Muscle layer of colon (tissue), 2 donors: ENCODE measurements around the gene MBOAT7.
"Not testable (repeated sequence)": the region's sequence is repeated elsewhere in the genome, so short reads cannot be mapped to it uniquely, and the experiment has no call there.

Experiments
- H3K27ac ChIP-seq: one replicate; pipeline ENCODE4 v1.7.0; 2013; ENCODE audit warnings: low read depth, mild to moderate bottlenecking, low read length, moderate library complexity
- H3K27me3 ChIP-seq, 2 donors: one replicate each; pipeline ENCODE4 v1.7.0; 2013; ENCODE audit warnings: low read length in 2 of 2, mild to moderate bottlenecking in 2 of 2; ENCODE audit not compliant: insufficient read depth in 2 of 2, control insufficient read depth in 1 of 2
- H3K36me3 ChIP-seq: one replicate; pipeline ENCODE4 v1.7.0; 2013; ENCODE audit warnings: mild to moderate bottlenecking, low read length; ENCODE audit not compliant: insufficient read depth
- H3K4me1 ChIP-seq: one replicate; pipeline ENCODE4 v1.7.0; 2013; ENCODE audit warnings: mild to moderate bottlenecking, low read length; ENCODE audit not compliant: insufficient read depth
- H3K4me3 ChIP-seq, 2 donors: one replicate each; pipeline ENCODE4 v1.7.0; 2013; ENCODE audit warnings: low read length in 2 of 2, low read depth in 1 of 2, mild to moderate bottlenecking in 1 of 2, moderate library complexity in 1 of 2
- H3K9ac ChIP-seq: one replicate; pipeline ENCODE4 v1.7.0; 2013; ENCODE audit warnings: low read length
- H3K9me3 ChIP-seq: one replicate; pipeline ENCODE4 v1.7.0; 2013; ENCODE audit warnings: mild to moderate bottlenecking, low read length
- donor health status: abdominal sarcoma.
- donor health status: Adenocarcinoma of cecum.

The MBOAT7 gene

DNA sequence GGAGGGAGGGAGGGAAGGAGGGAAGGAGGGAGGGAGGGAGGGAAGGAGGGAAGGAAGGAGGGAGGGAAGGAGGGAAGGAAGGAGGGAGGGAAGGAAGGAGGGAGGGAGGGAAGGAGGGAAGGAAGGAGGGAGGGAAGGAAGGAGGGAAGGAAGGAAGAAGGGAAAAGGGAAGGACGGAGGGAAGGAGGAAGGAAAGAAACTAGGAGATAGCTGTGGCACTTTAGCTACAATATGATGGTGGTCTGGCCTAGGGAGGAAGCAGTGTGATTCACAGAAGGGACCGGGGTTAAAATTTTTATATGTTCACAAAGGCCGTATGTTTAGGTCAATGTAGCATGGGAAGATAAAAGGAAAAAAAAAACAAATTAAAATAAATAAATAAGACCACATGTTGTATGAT, 7.5 kb downstream of the MBOAT7 start:
- H3K4me3 ChIP-seq, H3K27ac ChIP-seq, H3K4me1 ChIP-seq, H3K9me3 ChIP-seq, H3K27me3 ChIP-seq, H3K9ac ChIP-seq: not testable (repeated sequence)
- H3K36me3 ChIP-seq = peaks cover 15% of the 10 kb centered on the region

DNA sequence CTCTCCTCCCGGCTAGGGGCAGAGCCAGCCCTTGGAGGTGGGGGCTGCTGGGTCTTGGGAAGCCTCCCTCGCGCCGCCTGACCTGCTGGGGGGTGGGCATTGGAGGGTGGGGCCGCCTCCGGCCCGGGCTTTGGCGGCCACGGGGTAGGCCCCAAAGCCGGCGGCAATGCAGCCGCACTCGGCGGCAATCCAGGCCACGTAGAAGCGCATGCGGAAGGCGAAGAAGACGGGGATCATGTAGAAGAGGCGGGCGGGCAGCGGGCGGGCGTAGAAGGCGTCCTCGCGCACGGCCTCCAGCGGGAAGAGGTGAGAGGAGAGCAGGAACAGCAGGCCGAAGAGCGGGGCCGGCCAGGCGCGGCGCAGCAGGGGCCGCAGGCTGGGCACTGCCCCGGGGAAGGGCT, 8.7 kb downstream of the MBOAT7 start:
- H3K4me1 ChIP-seq = no peaks in the 10 kb centered on the region
- no peaks in the 10 kb centered on the region for H3K27me3 ChIP-seq

GRCh38 chr19:54179921-54180461, 9.4 kb downstream of the MBOAT7 start:
- Histone ChIP-seq H3K4me1 (no peaks in the 10 kb centered on the region), H3K27ac (no peak overlapping the region), H3K9me3 (no peaks in the 10 kb centered on the region), H3K36me3 (peaks cover 11% of the 10 kb centered on the region), H3K27me3 (no peaks in the 10 kb centered on the region), H3K4me3 (no peak overlapping the region), H3K9ac (no peak overlapping the region)

More for the DNA sequence above, 8.7 kb downstream of the MBOAT7 start:
- Histone ChIP-seq H3K27ac (no peak overlapping the region), H3K4me3 (no peak overlapping the region), H3K9ac (no peak overlapping the region), H3K36me3 (peaks cover 11% of the 10 kb centered on the region), H3K9me3 (no peaks in the 10 kb centered on the region)

DNA sequence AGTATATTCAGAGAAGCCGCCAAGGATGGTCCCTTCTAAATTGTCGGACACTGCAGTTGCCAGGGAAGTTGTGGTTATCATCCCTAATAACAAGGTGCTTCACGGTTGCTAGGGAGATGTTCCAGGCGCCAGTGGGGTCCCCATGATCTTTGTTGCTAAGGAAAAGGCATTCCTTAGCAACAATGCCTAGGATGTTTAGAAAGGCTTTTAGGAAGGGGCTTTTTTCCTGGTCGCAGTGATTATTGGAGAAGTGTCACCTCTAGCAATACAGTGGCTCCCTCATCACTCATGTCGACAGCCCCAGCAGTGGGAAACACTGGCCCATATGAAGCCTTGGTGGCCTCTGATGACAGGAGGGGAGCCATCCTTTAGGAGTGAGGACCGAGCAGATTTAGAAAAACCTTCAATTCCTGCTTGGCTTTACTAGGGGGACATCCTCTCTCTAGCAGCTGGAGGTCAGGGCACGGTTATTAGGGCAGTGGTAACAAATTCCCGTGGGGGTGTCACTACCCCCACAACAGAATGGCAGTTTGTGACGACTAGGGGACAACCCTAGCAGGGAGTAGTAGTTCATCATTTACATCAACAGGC, 10.0 kb downstream of the MBOAT7 start:
- no peak overlapping the region for H3K27ac ChIP-seq
- no peak overlapping the region for H3K4me3 ChIP-seq
- H3K36me3 ChIP-seq = peaks cover 11% of the 10 kb centered on the region
- no peak overlapping the region for H3K9ac ChIP-seq
- no peaks in the 10 kb centered on the region for H3K9me3 ChIP-seq
- peaks cover 0 to 3% of the 10 kb centered on the region in 2 donors for H3K27me3 ChIP-seq
- H3K4me1 ChIP-seq = no peaks in the 10 kb centered on the region

DNA sequence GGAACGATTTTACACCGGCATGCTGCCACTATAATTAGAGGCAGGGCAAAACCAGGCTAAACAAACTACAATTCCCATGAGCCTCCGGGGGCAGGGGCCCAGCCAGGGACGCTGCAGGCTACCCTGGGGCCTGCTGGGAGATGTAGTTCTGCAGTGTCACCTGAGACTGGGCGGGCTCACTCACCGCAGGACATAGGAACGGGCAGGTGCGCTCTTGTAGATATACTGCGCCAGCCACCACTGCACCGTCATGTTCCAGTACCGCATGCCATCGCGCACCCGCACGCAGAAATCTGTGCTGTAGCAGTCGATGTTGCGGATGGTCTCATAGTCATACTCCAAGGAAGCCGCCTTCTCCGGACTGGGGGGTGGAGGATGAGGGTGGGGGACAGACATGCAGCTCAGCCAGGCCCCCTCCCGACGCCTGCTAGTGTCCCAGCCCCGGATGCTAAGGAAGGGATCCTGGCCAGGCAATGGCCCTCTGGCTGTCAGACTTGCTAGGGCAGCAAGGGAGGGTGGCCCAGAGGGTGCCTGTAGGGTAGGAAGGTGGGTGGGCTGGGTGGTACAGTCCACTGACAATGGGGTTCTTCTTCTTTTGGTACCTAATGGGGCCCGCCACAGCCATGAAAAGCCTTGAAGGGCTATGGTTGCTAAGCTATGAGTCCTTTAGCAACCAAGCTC, 10.7 kb downstream of the MBOAT7 start:
- Histone ChIP-seq H3K4me1 (no peaks in the 10 kb centered on the region), H3K9me3 (no peaks in the 10 kb centered on the region), H3K36me3 (peaks cover 11% of the 10 kb centered on the region)

DNA sequence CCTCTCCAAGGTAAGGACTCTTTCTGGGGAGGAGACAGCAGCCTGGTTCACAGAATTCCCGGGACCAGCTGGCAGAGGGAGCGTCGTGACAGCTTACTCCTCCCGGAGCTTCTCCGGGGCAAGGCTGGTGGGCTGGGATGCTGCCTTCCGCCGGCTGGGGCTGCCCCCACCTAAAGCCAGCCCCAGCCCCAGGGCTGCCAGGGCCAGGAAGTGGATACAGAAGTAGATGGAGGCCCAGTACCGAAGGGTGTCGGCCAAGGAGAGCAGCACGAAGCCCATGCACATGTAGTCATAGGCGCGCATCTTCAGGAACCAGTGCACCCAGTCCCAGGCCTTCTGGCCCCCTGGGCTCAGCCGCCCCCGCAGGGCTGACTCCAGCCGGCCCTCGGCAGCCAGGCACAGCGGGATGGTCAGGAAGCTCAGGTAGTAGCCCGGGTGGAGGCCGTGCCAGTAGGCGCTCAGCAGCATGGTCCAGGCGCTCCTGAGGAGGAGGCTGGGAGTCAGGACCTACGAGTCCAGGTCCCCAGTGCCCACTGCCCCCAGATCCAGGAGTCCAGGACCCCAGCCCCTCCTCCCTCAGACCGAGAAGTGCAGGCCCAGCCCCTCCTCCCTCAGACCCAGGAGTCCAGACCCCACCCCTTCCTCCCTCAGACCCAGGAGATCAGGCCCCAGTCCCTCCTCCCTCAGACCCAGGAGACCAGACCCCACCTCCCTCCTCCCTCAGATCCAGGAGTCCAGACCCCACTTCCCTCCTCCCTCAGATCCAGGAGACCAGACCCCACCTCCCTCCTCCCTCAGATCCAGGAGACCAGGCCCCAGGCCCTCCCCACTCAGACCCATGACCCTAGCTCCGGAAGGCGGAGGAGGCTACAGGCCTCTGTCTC, 15.2 kb downstream of the MBOAT7 start:
- H3K9me3 ChIP-seq = no peaks in the 10 kb centered on the region
- H3K27ac ChIP-seq = no peak overlapping the region

More for the DNA sequence above, 10.7 kb downstream of the MBOAT7 start:
- Histone ChIP-seq H3K27me3 (peaks cover 0 to 9% of the 10 kb centered on the region in 2 donors), H3K9ac (no peak overlapping the region), H3K4me3 (no peak overlapping the region), H3K27ac (no peak overlapping the region)

DNA sequence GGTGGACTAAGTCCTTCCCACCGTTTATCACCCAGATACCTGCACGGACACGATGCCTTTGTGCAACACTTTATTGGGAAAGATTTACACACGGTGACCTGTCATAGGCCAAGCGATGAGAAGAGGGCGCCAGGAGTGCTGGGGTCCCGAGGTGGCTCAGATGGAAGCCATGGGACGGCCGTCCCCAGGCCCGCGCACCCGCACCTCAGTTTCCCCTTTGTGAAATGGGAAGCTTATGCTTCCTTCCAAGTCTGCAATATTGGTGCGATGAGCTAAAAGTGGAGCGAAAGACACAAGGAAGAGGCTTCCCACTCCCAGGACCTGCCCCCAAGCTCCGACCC, 16.1 kb downstream of the MBOAT7 start:
- Histone ChIP-seq H3K27me3 (peaks cover 0 to 25% of the 10 kb centered on the region in 2 donors), H3K9ac (no peak overlapping the region), H3K9me3 (no peaks in the 10 kb centered on the region), H3K36me3 (peaks cover 5% of the 10 kb centered on the region), H3K4me1 (peaks cover 1% of the 10 kb centered on the region), H3K4me3 (no peak overlapping the region), H3K27ac (no peak overlapping the region)

More for the DNA sequence above, 15.2 kb downstream of the MBOAT7 start:
- H3K36me3 ChIP-seq = peaks cover 5% of the 10 kb centered on the region
- no peaks in the 10 kb centered on the region for H3K4me1 ChIP-seq
- H3K9ac ChIP-seq = no peak overlapping the region
- H3K4me3 ChIP-seq = no peak overlapping the region
- peaks cover 0 to 24% of the 10 kb centered on the region in 2 donors for H3K27me3 ChIP-seq

DNA sequence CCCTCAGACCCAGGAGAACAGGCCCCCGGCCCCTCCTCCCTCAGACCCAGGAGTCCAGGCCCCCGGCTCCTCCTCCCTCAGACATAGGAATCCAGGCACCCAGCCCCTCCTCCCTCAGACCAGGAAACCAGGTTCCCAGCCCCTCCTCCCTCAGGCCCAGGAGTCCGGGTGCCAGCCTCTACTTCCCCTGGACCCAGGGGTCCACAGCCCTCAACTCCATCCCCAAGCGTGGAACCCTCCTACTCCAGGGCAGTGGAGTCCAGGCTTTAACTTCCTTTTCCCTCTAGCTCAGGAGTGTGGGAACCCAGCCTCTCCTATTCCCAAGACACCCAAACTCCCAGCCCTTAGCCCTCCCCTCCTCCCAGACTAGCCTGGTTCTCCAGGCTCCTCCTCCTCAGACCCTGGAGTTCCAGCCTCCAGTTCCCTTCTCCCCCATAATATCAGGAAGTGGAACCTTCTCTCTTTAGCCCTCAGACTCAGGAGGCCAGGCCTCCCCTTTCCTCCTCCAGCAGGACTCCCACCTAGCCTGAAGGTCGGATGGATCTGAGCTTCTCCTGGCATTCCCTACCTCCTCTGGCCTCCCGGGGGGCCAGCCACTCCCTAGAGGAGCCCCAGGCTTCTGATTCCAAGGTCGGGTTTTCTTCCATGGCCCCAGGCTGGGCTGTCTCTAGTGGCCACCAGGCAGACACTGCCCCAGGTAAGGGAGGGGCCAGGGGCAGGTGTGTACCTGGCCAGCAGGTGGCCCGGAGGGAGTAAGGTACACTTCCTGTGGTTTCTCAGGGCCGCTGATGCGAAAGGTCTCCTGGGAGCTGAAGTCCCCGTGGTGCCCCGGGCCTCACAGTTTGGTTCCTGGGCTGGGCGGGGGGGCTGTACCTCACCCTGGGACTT, 16.7 kb downstream of the MBOAT7 start, which contains the start of gene TMC4:
TMC4 (minus strand) TSS at position 690 of the 888 bp plus-strand sequence; CDS start at position 647, 43 bp downstream.
- H3K9ac ChIP-seq = no peak within 1 kb of the TSS
- no peak within 1 kb of the TSS for H3K27ac ChIP-seq
- no peaks in the 10 kb centered on the region for H3K36me3 ChIP-seq
- H3K9me3 ChIP-seq = no peaks in the 10 kb centered on the region
- H3K4me3 ChIP-seq = no peak within 1 kb of the TSS
- peaks cover 0 to 30% of the 10 kb centered on the region in 2 donors for H3K27me3 ChIP-seq
- peaks cover 4% of the 10 kb centered on the region for H3K4me1 ChIP-seq

GRCh38 chr19:54171736-54172431, 17.5 kb downstream of the MBOAT7 start:
- not testable (repeated sequence) for H3K36me3 ChIP-seq, H3K4me3 ChIP-seq, H3K4me1 ChIP-seq, H3K9ac ChIP-seq, H3K27ac ChIP-seq, H3K9me3 ChIP-seq
- H3K27me3 ChIP-seq = peaks cover 0 to 30% of the 10 kb centered on the region in 2 donors

GRCh38 chr19:54169149-54169740, 20.1 kb downstream of the MBOAT7 start:
- no peaks in the 10 kb centered on the region for H3K36me3 ChIP-seq
- peaks cover 10% of the 10 kb centered on the region for H3K4me1 ChIP-seq
- no peak overlapping the region for H3K4me3 ChIP-seq
- no peak overlapping the region for H3K9ac ChIP-seq
- no peaks in the 10 kb centered on the region for H3K9me3 ChIP-seq
- H3K27ac ChIP-seq = no peak overlapping the region
- H3K27me3 ChIP-seq = peaks cover 0 to 48% of the 10 kb centered on the region in 2 donors
